Liver (tissue), 3 donors: ENCODE data around the gene ZDHHC14.

Source experiments
- CTCF ChIP-seq: fragments of 150-350 bp; IDR thresholded peaks from 2 replicates; pipeline ENCODE4 v1.5.1; 2017; ENCODE audit warnings: improper control_type of control experiment, low read depth, low read length; ENCODE audit not compliant: missing input control
- GABPA ChIP-seq, 2 donors: IDR thresholded peaks in 1 of 2; conservative IDR thresholded peaks in 1 of 2; 2 replicates each; pipeline ENCODE4 v1.6.1; 2016; ENCODE audit warnings: antibody characterized with exemption in 2 of 2, mild to moderate bottlenecking in 1 of 2, moderate library complexity in 1 of 2
- JUND ChIP-seq, 2 donors: IDR thresholded peaks; 2 replicates each; pipeline ENCODE4 v1.6.1; 2016; ENCODE audit warnings: antibody characterized with exemption in 2 of 2
- MAX ChIP-seq: IDR thresholded peaks from 2 replicates; pipeline ENCODE4 v1.6.1; 2016; ENCODE audit warnings: antibody characterized with exemption
- REST ChIP-seq: IDR thresholded peaks from 2 replicates; pipeline ENCODE4 v1.6.1; 2016; ENCODE audit warnings: antibody characterized with exemption, mild to moderate bottlenecking
- YY1 ChIP-seq: IDR thresholded peaks from 2 replicates; pipeline ENCODE4 v1.6.1; 2016; ENCODE audit warnings: antibody characterized with exemption, mild to moderate bottlenecking
- ZBTB33 ChIP-seq: IDR thresholded peaks from 2 replicates; pipeline ENCODE4 v1.6.1; 2016; ENCODE audit warnings: antibody characterized with exemption
- donor health status: healthy.
- donor health status: healthy.

- TF ChIP-seq CTCF (no peak), REST (no peak), YY1 (no peak), MAX (no peak), ZBTB33 (no peak), GABPA (IDR thresholded peaks at IDR 0.05 in 1 of 2, conservative IDR thresholded peaks at IDR 0.05 in 1 of 2) (no peak), JUND (IDR thresholded peaks at IDR 0.05) (no peak)
Measured at GRCh38 chr6:157337751-157338150, 43.2 kb upstream of the ZDHHC14 start.
